Measurements from ENCODE around the gene ARHGEF38. TPM values are rescaled to one million over a fixed set of nuclear protein-coding genes. Genes with fewer than 3 reads are reported as not detected.

ARHGEF38 gene
- total and polyA plus RNA-seq, 8 donors: 0.61 to 23.2 (median 2.5) TPM

- no peak for DNase-seq
- WGBS, 5 donors: 72 to 96% (median 83%) methylated on average over 1 of the region's 1 CpG
- Histone ChIP-seq H3K4me1 (peaks cover 10 to 44% (median 18%) of the 10 kb centered on the region in 4 donors), H3K27ac (peak overlapping the region in 1 of 5 donors; percentile 78), H3K27me3 (no peaks in the 10 kb centered on the region), H3K4me3 (no peak overlapping the region), H3K36me3 (no peaks in the 10 kb centered on the region), H3K9me3 (no peaks in the 10 kb centered on the region)
- intact Hi-C loops (cut with DNase I; ENCODE audit: low total_unique reads): no loop called here
- TF ChIP-seq EP300 (IDR thresholded peaks at IDR 0.05) (no peak), CTCF (IDR thresholded peaks at IDR 0.05) (no peak), POLR2A (IDR thresholded peaks at IDR 0.05) (no peak), POLR2AphosphoS5 (IDR thresholded peaks at IDR 0.05) (no peak)
Observed at GRCh38 chr4:105625214-105625613, 72.8 kb downstream of the ARHGEF38 start.

DNA sequence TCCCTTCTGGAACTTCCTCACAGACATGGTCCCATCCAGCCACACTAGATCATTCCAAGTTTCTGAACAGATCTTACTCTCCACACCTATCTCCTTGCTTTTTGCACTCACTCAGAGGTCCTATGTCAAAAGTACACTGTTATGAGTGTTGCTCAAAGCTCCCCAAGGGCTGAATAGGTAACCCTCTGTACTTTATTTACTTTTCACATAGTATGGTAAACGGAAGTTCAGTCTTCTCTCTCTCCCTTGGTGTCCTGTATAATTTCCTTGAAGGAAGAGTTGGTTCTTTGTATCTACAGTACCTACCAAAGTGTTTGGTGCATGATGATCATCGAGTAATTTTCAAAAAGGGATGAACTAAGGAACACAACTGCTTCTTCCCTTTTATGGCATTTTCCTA, 74.4 kb downstream of the ARHGEF38 start:
- Histone ChIP-seq H3K27me3 (no peaks in the 10 kb centered on the region), H3K9me3 (no peaks in the 10 kb centered on the region), H3K4me3 (no peak overlapping the region), H3K27ac (no peak overlapping the region), H3K36me3 (no peaks in the 10 kb centered on the region), H3K4me1 (peaks cover 10 to 30% (median 21%) of the 10 kb centered on the region in 4 donors)
- no peak for TF ChIP-seq POLR2AphosphoS5 (IDR thresholded peaks at IDR 0.05)
- no peak for TF ChIP-seq POLR2A (IDR thresholded peaks at IDR 0.05)
- TF ChIP-seq EP300 (IDR thresholded peaks at IDR 0.05): no peak
- no peak for TF ChIP-seq CTCF (IDR thresholded peaks at IDR 0.05)
- 54 to 70% (median 62%) methylated on average over 2 of the region's 2 CpGs for WGBS, 5 donors
- no peak for DNase-seq
- intact Hi-C loops (cut with DNase I; ENCODE audit: low total_unique reads): no loop called here

DNA sequence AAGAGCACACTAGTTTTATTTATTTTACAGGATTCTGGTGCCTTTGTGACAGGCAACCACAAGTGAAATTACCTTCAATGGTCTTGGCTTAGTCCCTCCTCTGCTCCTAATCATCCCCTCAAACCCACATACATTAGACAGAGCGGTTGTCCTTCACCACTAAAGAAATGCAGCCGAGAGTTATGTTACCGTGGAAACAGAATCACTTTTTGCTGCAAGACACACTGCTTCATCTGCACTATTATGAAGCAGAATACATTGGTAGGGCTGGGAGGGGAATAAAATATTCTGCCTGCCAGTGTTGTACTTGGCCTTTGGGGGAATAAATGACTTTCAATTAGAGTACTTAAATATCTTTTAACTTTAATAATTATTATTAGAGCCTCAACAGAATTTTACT, 75.2 kb downstream of the ARHGEF38 start:
- intact Hi-C loops (cut with DNase I; ENCODE audit: low total_unique reads): no loop called here
- no peak for DNase-seq
- WGBS, 5 donors: 82 to 92% (median 90%) methylated on average over 3 of the region's 3 CpGs
- Histone ChIP-seq H3K4me3 (no peak overlapping the region), H3K4me1 (peaks cover 10 to 32% (median 22%) of the 10 kb centered on the region in 4 donors), H3K9me3 (no peaks in the 10 kb centered on the region), H3K27ac (no peak overlapping the region), H3K27me3 (no peaks in the 10 kb centered on the region), H3K36me3 (no peaks in the 10 kb centered on the region)
- TF ChIP-seq CTCF (IDR thresholded peaks at IDR 0.05) (no peak), POLR2A (IDR thresholded peaks at IDR 0.05) (no peak), EP300 (IDR thresholded peaks at IDR 0.05) (no peak), POLR2AphosphoS5 (IDR thresholded peaks at IDR 0.05) (no peak)

GRCh38 chr4:105630670-105631655, 78.5 kb downstream of the ARHGEF38 start:
- TF ChIP-seq POLR2AphosphoS5 (IDR thresholded peaks at IDR 0.05) (no peak), EP300 (IDR thresholded peaks at IDR 0.05) (no peak), CTCF (IDR thresholded peaks at IDR 0.05) (no peak)
- Histone ChIP-seq H3K4me1 (peaks cover 8 to 38% (median 24%) of the 10 kb centered on the region in 4 donors), H3K36me3 (no peaks in the 10 kb centered on the region), H3K4me3 (no peak overlapping the region), H3K27ac (peak overlapping the region in 2 of 5 donors; percentile 31 to 60), H3K27me3 (no peaks in the 10 kb centered on the region), H3K9me3 (no peaks in the 10 kb centered on the region)
- intact Hi-C loops (cut with DNase I; ENCODE audit: low total_unique reads): no loop called here
- no peak for DNase-seq
- 69 to 78% (median 73%) methylated on average over 7 of the region's 7 CpGs for WGBS, 5 donors
